ENCODE results near the gene COA1.
"Not testable (repeated sequence)": the region's sequence is repeated elsewhere in the genome, so short reads cannot be mapped to it uniquely, and the experiment has no call there.

The COA1 gene

DNA sequence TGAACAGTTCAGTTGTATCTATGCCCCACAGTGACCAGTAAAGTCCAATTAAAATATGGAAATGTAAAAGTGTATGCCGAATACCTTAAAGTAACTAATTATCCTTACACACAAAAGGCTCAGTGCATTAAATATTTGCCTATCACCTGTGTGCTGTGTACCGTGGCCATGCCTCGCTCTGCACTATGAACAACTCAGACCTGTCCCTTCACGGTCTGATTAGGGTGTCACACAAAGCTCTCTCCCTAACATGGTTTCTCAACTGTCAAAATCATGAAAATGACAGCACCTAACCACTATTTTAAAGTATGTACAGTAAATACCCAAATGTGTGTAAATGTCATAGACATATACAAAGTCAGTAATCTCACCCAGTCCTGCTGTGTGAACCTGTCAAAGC lies 103.3 kb downstream of the COA1 start:
- DNase-seq: no peak

GRCh38 chr7:43625453-43625852 lies 103.9 kb downstream of the COA1 start:
- DNase-seq: no peak

GRCh38 chr7:43624156-43624555 lies 105.2 kb downstream of the COA1 start:
- no peak for DNase-seq

DNA sequence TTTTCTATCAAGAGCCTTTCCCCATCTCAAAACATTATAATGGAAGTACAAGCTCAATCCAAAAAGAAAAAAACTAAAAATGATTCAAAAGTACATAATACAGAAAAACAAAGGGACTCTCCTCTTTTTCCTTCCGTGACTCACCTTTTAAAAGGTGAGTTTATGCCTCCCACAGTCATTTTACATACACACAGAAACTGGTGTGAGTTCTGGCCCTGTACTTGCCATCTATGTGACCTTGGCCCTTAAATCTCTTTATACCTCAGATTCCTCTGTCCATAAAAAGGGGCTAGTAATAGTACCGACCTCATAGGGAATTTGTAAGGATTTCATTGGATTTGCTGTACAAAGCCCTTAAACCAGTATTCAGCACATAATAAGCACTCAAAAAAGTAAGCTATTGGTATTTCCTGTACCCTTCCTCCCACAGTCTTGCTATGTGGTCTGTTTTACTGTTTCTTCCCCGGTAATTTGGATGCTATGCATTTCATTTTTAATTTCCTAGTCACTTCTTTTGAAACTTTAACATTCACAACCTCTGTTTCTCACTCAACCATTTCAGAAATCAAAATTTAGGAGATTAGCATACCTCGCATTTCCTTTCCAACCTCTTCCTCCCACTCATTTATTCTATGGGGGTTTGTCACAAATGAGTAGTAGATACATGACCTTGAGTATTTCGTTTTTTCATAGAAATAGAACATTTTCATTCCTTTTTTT lies 107.4 kb downstream of the COA1 start:
- no peak for DNase-seq

DNA sequence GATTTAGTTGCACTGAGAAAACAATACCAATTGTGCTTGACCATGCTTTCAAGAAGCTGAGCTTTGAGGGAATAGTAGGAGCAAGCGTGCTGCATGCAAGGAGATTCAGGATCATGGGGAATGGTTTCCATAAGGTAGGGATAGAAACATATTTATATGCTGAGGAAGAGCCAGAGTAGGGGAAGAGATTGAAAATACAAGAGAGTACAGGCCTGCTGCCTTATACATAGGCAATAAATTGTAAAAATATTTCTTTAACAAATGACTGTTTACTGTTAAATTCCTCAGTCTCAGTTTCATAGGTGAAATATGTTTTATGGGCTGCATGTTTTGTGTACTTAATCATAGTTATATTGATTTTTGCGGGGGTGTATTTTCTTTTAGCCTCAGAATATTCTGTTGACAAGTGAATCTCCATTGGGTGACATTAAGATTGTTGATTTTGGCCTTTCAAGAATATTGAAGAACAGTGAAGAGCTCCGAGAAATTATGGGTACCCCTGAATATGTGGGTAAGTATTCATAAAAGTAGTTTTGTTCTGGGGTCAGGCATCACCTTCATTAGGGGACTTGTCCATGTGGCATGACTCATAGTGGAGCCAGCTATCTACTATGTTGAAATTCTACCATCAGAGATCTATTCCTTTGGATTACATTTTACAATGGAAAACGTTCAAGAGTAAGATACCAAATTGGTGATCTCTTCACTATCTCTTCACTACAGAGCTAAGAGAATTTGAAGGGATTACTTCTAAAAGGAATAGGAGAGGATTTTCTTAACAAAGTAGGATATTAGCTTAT lies 109.9 kb downstream of the COA1 start:
- DNase-seq: no peak

- no peak for DNase-seq
Measured at GRCh38 chr7:43618073-43618472, 111.2 kb downstream of the COA1 start.

- no peak for DNase-seq
Measured at GRCh38 chr7:43616977-43617376, 112.3 kb downstream of the COA1 start.

DNA sequence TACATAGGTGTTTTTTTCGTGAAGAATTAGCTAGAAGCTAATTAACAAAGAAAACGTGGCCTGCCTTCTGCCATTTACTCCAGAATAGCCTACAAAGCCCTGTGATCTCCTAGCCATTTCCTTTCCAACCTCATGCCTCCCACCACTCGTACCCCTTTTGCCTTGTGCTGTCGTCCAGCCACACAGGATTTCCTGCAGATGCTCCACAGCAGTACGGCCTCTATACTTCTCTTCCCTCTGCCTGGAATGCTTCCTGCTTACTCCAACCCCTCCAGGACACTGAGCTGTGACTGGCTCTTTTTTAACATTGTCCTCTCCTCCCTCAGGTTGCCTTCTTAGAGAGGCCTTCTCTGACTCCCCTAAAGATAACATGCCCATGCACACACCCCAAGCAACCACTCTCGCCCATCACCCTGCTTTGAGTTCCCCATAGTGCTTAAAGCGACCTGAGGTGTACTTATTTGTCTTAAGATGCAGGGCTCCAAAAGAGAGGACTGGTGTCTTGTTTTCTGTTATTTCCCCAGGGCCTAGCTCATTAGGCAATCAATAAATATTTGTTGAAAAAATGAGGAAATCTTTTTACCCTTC lies 113.7 kb downstream of the COA1 start:
- DNase-seq: no peak

GRCh38 chr7:43612599-43613589 lies 116.4 kb downstream of the COA1 start:
- no peak for DNase-seq

- no peak for DNase-seq
Measured at GRCh38 chr7:43612128-43612527, 117.2 kb downstream of the COA1 start.

- no peak for DNase-seq
Measured at GRCh38 chr7:43609097-43609496, 120.2 kb downstream of the COA1 start.

GRCh38 chr7:43604251-43604650 lies 125.1 kb downstream of the COA1 start:
- DNase-seq: no peak

DNA sequence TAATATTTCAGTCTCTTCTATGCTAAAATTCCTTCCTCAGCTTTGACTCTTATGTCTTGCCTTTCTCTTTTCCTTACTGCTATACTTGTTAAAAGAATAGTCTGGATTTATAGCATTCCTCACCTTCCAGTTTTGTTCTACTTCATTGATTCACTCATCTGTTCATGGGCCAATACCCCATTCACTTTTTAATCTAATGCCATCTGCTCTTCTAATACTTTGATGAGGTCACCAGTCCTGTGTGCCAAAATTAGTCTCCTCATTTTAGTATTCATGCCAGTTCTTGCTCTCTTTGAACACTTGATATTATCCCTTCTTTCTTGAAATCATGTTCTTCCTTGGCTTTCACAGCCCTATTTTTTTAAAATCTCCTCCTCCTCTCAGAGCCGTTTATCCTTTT lies 127.1 kb downstream of the COA1 start:
- DNase-seq: no peak

DNA sequence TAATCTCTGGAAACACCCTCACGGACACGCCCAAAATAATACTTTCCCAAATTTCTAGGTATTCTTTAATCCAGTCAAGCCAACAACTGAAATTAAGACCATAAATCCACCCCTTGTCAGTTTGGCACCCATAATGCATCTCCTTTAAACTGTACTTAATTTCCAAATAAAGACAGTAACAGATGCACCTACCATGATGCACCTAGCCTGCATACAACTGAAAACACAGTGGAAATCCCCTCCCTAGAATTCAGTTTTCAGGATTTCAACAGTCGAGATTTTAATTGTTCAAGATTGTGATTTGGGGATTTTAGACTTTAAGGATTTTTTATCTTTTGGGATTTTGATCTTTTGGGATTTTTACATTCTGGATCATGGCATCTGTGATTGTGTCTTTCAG lies 129.3 kb downstream of the COA1 start:
- no peak for DNase-seq

DNA sequence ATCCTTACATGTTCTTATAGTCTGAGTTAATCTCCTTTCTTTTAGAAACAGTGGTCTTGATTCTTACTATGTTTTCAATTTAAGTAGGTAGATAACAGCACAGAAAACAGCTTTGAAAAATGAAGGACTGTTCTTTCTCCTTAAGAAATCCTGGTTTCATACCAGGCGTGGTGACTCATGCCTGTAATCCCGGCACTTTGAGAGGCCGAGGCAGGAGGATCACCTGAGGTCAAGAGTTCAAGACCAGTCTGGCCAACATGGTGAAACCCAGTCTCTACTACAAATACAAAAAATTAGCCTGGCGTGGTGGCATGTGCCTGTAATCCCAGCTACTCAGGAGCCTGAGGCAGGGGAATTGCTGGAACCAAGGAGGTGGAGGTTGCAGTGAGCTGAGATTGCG lies 132.9 kb downstream of the COA1 start:
- DNase-seq: not testable (repeated sequence)

- no peak for DNase-seq
Measured at GRCh38 chr7:43594020-43594419, 135.3 kb downstream of the COA1 start.

DNA sequence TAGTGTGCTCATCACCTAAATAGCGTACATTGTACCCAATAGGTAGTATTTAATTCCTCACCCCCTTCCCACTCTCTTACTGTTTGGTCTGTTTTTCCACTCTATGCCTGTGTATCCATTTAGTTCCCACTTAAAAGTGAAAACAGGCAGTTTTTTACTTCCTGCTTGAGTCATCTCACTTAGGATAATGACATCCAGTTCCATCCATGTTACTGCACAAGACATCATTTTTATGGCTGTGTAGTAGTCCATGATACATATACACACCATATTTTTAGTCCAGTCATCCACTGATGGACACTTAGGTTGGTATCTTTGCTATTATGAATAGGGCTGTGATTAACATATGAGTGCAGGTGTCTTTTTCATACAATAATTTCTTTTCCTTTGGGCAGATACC lies 136.3 kb downstream of the COA1 start:
- DNase-seq: peak in 2 of 4 experiments; percentile 33 to 45

DNA sequence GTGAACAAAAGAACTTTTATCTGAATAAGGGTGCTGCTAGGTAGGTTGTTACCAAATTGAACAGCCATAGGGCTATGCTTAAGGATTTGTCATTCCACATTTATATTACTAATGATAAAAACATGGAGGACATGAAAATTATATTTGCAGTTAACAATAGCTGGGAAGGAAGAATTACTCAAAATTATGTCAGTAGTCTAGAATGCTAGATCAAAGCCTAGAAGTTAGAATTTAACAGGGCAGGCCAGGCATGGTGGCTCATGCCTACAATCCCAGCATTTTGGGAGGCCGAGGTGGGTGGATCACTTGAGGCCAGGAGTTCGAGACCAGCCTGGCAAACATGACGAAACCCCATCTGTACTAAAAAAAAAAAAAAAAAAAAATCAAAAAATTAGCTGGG lies 137.0 kb downstream of the COA1 start:
- DNase-seq: no peak

GRCh38 chr7:43591558-43592180 lies 137.7 kb downstream of the COA1 start:
- no peak for DNase-seq

DNA sequence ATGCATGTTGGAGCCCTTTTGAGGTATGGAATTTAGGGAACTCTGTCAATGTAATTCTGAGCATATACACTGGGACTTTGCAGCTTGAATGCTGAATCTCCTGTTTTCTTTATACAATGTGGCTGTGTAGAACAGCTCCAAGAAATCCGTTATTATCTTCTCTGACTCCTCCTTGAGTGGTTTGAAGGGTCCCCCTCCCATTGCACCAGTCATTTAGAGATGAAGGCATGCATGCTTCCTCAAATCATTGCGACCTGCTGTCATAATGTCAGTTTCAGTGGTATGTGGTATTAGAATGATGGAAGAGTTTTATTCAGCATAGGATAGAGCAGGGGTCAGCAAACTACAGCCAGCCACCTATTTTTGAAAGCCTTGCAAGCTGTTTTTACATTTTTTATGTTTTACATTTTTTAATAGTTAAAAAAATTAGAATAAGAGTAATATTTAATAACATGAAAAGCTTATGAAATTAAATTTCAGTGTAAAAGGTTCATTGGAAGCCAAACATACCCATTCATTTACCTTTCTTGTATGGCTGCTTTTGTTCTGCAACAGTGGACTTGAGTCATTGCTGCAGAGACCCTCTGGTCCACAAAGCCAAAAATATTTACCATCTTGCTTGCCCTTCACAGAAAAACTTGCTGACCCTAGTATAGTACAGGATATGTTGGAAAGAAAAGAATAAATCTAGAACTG lies 138.3 kb downstream of the COA1 start:
- DNase-seq: peak in 1 of 4 experiments; percentile 22

- DNase-seq: no peak
Measured at GRCh38 chr7:43589728-43590127, 139.6 kb downstream of the COA1 start.

All from suppressor macrophage (primary cell).